ENCODE results near the gene CACNB4.

Gene CACNB4

GRCh38 chr2:152049541-152049940 lies 49.3 kb downstream of the CACNB4 start:
- TF ChIP-seq CTCF (IDR thresholded peaks at IDR 0.05; ENCODE audit: low read depth, low read length, missing control alignments): no peak
- no peak for DNase-seq (ENCODE audit: low read depth)

GRCh38 chr2:152047824-152048471 lies 50.9 kb downstream of the CACNB4 start:
- peak; percentile 70 for TF ChIP-seq CTCF (IDR thresholded peaks at IDR 0.05; ENCODE audit: low read depth, low read length, missing control alignments)
- H3K4me3 ChIP-seq (ENCODE audit: low read depth, low read length): no peak overlapping the region
- no peak for DNase-seq (ENCODE audit: low read depth)

More at GRCh38 chr2:152049541-152049940, 49.3 kb downstream of the CACNB4 start:
- H3K4me3 ChIP-seq (ENCODE audit: low read depth, low read length): no peak overlapping the region

GRCh38 chr2:152046940-152047339 lies 51.9 kb downstream of the CACNB4 start:
- no peak overlapping the region; the same call in 1 of the 2 replicates for H3K4me3 ChIP-seq (ENCODE audit: low read depth, low read length)
- DNase-seq (ENCODE audit: low read depth): peak; percentile 90
- TF ChIP-seq CTCF (IDR thresholded peaks at IDR 0.05; ENCODE audit: low read depth, low read length, missing control alignments): no peak

- TF ChIP-seq CTCF (IDR thresholded peaks at IDR 0.05; ENCODE audit: low read depth, low read length, missing control alignments): no peak
- DNase-seq (ENCODE audit: low read depth): no peak
- H3K4me3 ChIP-seq (ENCODE audit: low read depth, low read length): no peak overlapping the region
Measured at GRCh38 chr2:152042636-152043615, 55.9 kb downstream of the CACNB4 start.

GRCh38 chr2:152038441-152038958 lies 60.3 kb downstream of the CACNB4 start:
- H3K4me3 ChIP-seq (ENCODE audit: low read depth, low read length): no peak overlapping the region
- DNase-seq (ENCODE audit: low read depth): no peak
- TF ChIP-seq CTCF (IDR thresholded peaks at IDR 0.05; ENCODE audit: low read depth, low read length, missing control alignments): no peak

GRCh38 chr2:152037743-152038435 lies 61.0 kb downstream of the CACNB4 start:
- no peak overlapping the region for H3K4me3 ChIP-seq (ENCODE audit: low read depth, low read length)
- DNase-seq (ENCODE audit: low read depth): no peak
- no peak for TF ChIP-seq CTCF (IDR thresholded peaks at IDR 0.05; ENCODE audit: low read depth, low read length, missing control alignments)

Measured in GM12864 (cell line).